Stimulated activated CD4-positive, alpha-beta T cell treated with anti-CD3 and anti-CD28 coated beads, Interleukin-15, amount 100 ng/mL, for 48 hours (primary cell): ENCODE results near the gene CEMP1.
A peak's percentile ranks its signal among the peaks of the same experiment; 100 is the strongest.
"Not testable (repeated sequence)": the region's sequence is repeated elsewhere in the genome, so short reads cannot be mapped to it uniquely, and the experiment has no call there.

Experiments used
- DNase-seq, 2 donors: peaks; one replicate each; pipeline ENCODE4 v3.0.0-alpha.2; 2020; ENCODE audit warnings: low read depth in 2 of 2

Gene CEMP1

DNA sequence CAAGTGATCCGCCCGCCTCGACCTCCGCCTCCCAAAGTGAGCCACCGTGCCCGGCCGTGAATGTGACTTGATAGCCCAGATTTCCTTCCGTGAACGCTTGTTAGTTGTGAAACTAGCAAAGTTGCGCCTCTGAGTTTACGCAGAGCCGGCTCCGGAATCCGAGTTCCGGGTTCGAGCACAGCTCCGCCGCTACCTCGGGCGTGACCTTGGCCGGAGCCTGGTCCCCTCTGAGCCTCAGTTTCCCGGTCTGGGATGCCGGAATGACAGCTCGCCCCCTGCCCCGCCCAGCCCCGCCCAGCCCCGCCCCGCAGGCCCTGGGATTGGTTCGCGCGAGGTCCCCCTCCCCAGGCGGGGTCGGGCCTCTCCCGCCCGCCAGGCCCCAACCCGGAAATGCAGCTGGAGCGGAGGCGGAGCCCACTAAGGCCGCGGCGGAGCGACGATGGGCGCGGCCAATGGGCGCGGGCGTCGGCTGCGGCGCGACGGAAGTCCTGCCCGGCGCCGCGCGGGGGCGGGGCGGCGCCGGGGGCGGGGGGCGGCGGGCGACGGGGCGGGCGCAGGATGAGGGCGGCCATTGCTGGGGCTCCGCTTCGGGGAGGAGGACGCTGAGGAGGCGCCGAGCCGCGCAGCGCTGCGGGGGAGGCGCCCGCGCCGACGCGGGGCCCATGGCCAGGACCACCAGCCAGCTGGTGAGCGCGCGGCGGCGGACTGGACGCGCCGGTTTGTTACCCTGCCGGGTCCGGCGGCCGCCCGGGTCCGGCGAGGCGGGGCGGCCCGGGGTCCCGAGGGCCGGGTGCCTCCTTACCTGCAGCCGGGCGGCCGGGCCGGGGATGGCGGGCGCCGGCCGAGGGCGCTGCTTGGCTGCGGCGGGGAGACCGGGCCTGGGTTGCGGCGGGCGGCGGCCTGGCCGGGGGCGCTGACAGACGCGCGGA is 6.5 kb upstream of the CEMP1 start, which contains the start of gene PDPK1:
TSS of gene PDPK1 (plus strand) at position 571 of the 929 bp plus-strand sequence. CDS start at position 663, 92 bp downstream.
- peak; percentile 87 to 91 for DNase-seq

DNA sequence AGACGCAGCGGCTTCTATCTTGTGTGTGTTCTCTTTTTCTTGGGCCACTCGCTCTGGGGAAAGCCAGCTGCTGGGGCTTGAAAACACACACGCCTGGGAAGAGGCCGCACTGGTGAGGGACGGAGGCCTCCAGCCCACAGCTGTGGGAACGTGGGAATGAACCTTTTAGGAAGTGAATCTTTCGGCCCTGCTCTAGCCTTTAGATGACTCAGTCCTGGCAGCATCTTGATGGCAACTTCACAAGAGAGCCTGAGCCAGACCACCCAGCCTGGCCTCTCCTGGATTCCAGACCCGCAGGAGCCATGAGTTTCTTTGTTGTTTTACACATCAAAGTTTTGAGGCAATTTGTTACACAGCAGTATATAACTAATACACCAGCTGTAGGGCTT is 4.4 kb upstream of the CEMP1 start:
- no peak for DNase-seq

- DNase-seq: not testable (repeated sequence)
Observed at GRCh38 chr16:2534335-2534734, 3.1 kb upstream of the CEMP1 start.

GRCh38 chr16:2533912-2534311 is 2.7 kb upstream of the CEMP1 start:
- no peak for DNase-seq

- DNase-seq: not testable (repeated sequence)
Observed at GRCh38 chr16:2533142-2533755, 2.0 kb upstream of the CEMP1 start.

- peak; percentile 51 to 53 for DNase-seq
Observed at GRCh38 chr16:2532494-2533141, 1.4 kb upstream of the CEMP1 start.

DNA sequence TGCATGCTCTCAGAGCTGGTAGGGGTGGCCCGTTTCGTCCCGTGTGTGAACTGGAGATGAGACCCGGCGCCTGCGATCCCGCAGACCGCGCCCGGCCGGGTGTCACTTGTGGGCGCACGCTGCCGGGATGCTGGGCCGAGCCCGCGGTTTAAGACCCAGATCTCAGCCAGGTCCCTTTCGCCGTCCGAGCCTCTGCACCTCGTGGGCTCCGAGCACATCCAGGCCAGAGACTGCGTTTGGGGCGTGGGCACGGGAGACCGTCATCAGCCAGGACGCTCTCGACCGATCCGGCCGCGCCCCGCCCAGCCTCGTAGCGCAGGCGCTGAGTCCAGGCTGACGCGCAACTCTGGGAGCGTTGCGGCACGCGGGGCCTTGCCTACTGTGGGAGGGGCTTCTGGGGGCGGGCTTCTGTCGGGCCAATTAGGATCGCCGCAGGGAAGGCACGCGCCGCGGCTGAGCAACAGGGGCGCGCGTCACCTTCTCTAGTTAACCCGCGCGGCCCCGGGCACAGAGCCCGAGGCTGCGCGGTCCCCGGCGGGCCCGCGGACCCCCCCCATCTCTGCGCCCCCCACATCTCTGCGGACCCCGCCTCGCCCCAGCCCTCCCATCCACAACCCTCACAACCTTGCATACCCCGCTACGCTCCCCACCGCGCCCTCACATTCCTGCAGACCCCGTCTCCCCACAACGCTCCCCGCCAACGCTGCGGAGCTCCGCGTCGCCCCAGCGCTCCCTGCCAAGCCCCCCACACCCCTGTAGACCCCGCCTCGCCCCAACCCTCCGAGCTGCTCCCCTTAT is 687 bp upstream of the CEMP1 start:
- peak; percentile 94 to 97 for DNase-seq

- no peak for DNase-seq
Observed at GRCh38 chr16:2530629-2531318, 434 bp downstream of the CEMP1 start.

- DNase-seq: no peak
Observed at GRCh38 chr16:2529961-2530628, 1.1 kb downstream of the CEMP1 start.

DNA sequence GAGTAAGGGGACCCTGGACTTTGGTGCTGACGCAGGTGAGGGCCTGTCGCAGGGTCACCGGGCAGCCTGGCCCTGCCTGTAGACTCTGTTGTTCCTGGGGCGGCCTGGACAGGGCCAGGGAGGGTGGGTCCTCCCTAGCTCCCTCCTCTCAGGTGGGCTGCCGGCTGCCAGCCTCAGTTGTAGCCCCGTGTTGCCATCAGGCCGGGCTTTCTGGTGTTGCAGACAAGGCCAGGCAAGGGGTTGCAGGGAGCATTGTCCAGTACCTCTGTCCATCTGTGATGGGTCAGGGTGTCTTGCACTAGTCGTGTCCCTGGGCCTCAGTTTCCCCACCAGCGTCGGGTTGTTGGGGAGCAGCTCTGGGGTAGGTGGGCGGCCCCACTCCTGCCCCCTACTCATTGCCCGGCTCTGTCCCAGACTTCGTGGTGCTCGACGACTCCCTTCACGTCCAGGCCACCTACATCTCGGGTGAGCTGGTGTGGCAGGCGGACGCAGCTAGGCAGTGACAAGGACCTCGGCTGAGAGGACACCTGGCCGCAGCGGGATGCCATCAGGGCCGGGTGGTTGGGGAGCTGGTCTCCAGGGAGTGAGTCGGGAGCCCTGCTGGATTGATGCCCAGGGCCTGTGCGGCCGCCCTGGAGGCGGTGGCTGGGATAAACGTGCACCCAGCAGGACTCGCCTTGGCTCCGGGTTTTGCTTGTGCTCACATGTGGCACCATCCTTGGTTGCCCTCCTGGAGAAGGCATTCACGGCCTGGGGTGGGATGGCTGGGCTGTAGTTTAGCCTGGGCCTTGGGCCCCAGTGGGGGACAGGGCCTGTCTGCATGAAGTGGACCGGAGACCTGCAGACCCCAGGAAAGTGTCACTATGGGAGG is 1.9 kb downstream of the CEMP1 start:
- DNase-seq: no peak

DNA sequence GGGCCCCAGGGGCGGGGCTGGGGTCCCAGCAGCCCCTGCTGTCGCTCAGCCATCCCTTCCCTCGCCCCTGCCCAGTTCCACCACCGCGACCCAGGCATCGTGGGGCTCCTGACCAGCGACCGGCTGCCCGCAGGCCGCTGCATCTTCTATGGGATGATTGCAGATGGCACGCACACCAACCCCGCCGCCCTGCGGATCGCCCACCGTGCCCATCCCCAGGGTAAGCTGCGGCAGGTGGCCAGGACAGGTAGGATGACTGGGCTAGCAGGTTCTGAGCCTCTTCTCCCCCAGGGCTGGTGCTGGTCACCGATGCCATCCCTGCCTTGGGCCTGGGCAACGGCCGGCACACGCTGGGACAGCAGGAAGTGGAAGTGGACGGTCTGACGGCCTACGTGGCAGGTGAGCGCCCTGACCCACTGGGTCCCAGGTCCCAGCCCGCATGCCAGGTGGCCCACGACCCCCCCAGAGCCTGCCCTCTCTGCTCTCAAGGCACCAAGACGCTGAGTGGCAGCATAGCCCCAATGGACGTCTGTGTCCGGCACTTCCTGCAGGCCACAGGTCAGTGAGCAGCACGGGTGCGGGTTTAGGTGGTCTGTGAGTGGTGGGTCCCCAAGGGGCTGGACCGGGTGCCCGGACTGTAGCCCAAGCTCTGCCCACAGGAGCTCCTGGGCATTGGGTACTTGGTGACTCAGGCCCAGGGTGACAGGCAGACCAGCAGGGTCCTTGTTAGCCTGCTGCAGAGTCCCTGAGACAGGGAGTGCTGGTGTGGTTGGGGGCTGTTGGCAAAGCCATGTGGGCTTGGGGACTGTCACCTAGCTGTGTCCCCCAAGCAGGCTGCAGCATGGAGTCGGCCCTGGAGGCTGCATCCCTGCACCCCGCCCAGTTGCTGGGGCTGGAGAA is 2.8 kb downstream of the CEMP1 start:
- DNase-seq: no peak

DNA sequence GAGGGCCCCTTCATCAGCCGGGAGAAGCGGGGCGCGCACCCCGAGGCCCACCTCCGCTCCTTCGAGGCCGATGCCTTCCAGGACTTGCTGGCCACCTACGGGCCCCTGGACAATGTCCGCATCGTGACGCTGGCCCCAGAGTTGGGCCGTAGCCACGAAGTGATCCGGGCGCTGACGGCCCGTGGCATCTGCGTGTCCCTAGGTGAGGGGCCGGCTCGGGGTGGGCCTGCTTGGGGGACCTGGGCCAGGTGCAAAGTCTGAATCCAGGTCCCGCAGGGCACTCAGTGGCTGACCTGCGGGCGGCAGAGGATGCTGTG is 3.5 kb downstream of the CEMP1 start:
- no peak for DNase-seq

DNA sequence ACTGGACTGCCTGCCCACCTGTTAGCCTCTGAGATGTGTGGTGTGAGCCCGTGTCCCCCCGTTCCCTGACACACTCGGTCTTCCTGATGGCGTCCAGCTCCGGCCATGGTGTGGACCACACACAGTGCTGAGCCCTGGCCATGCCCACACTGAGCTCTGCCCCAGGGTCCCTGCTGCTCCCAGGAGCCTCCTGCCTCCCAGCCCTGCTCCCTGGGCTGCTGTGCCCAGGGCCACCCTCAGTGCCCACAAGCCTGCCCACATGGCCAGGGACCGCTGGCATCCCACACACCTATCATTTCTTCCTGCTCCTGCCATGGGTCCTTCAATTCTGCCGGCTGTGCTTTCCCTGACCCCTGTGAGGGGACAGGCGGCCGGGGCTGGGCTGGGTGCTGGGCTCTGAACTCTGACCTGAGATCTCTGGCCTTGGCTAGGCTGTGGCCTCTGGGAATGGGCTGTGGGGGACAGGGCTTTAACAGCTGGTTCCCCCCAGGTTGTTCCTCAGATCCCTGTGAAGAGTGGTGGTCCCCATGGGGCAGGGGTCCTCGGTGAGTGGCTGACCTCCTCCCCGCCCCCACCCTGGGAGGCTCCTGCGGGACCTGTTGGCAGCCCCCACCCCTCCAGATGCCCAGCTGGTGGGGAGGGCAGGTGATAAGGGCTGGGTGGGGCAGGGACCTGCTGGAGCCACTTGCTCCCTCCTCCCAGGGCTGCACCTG is 4.0 kb downstream of the CEMP1 start:
- no peak for DNase-seq

- no peak for DNase-seq
Observed at GRCh38 chr16:2526135-2526534, 5.1 kb downstream of the CEMP1 start.

DNA sequence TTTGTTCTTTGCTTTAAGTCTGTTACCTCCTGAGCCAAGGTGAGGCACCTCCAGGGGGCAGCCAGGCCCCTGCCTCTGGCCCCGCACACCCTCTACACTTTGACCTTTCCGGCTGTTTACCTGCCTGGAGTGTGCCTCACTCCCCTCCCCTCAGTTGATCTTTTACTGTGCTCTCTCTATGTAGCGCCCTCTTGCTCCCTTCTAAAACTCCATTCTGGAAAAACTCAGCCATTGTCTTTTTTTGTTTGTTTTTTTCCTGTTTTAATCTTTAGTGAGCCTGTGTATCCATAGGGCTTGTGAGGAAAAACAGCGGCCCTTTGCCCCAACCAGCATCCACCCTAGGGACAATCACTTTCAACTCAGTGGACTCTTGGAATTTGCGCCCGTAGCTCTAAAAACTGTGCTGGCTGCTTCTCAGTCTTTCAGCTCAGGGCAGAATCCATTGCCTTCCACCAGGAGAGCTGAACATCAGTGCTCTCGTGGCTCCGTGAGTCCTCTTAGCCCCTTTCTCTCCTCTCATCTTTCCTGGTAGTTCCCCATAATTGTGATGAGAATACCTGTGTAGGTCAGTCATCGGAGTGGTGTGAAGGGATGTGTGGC is 6.8 kb downstream of the CEMP1 start:
- DNase-seq: no peak

- no peak for DNase-seq
Observed at GRCh38 chr16:2523801-2524231, 7.4 kb downstream of the CEMP1 start.

- no peak for DNase-seq
Observed at GRCh38 chr16:2520784-2521531, 10.2 kb downstream of the CEMP1 start.
